H1 (cell line): ENCODE data around the gene LITAFD. TPM values are rescaled to one million over a fixed set of nuclear protein-coding genes. Genes with fewer than 3 reads are reported as not detected.

ENCODE experiments used
- polyA plus RNA-seq, 7 experiments: library from polyadenylated mRNA; depleted of rRNA in 3 of 7; stranded (reverse) in 5 of 7; unstranded in 2 of 7; fragments of >200 nt in 5 of 7; fragments of 200-250 nt in 2 of 7; gene quantifications; 1 replicate in 5 of 7; 2 replicates in 1 of 7; 4 replicates in 1 of 7; pipeline versions ENCODE4 v1.2.1 to v1.2.3, GENCODE V29; 2011 to 2013; ENCODE audit warnings: missing spikeins in 2 of 7, mixed read lengths in 2 of 7
- total RNA-seq: library from RNA; stranded (reverse); fragmentation: NEBNext Ultra II Directional; extraction: Animal tissue kit (Norgen Biotek cat#: 25700); gene quantifications from 2 replicates; pipeline ENCODE4 v1.2.1, GENCODE V29; 2021
- TF ChIP-seq, protein P1 (sequence below): IDR thresholded peaks from 2 replicates; pipeline ENCODE4 v1.6.1; 2012; ENCODE audit warnings: low read length, inconsistent platforms

The LITAFD gene
- total and polyA plus RNA-seq, 2 of the 8 experiments (the other 6 are each of a cell fraction or from before 2014, with no cell fraction given): not detected

DNA sequence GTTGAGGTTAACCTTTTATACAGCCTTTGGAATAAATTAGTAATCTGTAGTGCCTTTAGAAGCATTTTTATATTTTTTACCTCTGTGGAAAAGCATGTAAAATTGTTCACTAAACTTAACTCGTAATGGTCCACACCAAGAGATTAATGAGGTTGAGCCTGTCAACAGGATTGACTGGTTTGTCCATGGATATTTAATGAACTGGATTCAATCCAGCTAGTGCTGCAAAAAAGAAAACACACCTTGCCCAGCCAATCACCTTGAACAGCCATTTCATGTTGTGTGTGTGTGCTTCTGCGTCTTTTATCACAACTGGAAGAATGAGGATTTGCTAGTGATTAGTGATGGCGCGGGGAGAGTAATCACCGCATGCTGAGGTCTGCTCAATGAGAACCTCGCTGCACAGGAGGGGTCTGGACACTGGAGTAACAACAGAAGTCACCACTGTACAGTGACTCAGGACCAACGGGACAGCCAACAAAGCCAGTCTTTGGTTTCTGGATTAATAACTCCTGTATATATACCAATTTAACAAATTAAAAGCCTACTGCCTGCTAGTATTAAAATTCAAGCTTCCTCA lies 33.7 kb downstream of the LITAFD start (continued):
- TF ChIP-seq, protein P1, sequence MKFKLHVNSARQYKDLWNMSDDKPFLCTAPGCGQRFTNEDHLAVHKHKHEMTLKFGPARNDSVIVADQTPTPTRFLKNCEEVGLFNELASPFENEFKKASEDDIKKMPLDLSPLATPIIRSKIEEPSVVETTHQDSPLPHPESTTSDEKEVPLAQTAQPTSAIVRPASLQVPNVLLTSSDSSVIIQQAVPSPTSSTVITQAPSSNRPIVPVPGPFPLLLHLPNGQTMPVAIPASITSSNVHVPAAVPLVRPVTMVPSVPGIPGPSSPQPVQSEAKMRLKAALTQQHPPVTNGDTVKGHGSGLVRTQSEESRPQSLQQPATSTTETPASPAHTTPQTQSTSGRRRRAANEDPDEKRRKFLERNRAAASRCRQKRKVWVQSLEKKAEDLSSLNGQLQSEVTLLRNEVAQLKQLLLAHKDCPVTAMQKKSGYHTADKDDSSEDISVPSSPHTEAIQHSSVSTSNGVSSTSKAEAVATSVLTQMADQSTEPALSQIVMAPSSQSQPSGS: no peak
